Activated CD4-positive, alpha-beta memory T cell treated with anti-CD3 and anti-CD28 coated beads for 36 hours (primary cell): ENCODE measurements around the gene PSRC1. TPM values are rescaled to one million over a fixed set of nuclear protein-coding genes. Genes with fewer than 3 reads are reported as not detected.

Experiments
- CTCF ChIA-PET: fragments of 350-600 bp; sonication (Branson Sonifier 250); formaldehyde crosslinking; loops from one replicate; lab custom pipeline; 2021; ENCODE audit warnings: antibody characterized with exemption, inconsistent platforms; lab: Charles Lee
- POLR2A ChIA-PET: fragments of 350-600 bp; sonication (Branson Sonifier 250); formaldehyde crosslinking; loops from one replicate; lab custom pipeline; 2021; ENCODE audit warnings: antibody characterized with exemption; lab: Charles Lee
- DNase-seq: peaks from one replicate; pipeline ENCODE4 v3.0.0-alpha.2; 2020
- H3K27ac Mint-ChIP-seq: one replicate; pipeline ENCODE4 v1.8.0; 2021; ENCODE audit warnings: mixed read lengths
- H3K27me3 Mint-ChIP-seq: one replicate; pipeline ENCODE4 v1.8.0; 2021; ENCODE audit warnings: mixed read lengths
- H3K36me3 Mint-ChIP-seq: one replicate; pipeline ENCODE4 v1.8.0; 2021; ENCODE audit warnings: mixed read lengths
- H3K4me1 Mint-ChIP-seq: one replicate; pipeline ENCODE4 v1.8.0; 2021; ENCODE audit warnings: low read depth, mixed read lengths
- H3K4me3 Mint-ChIP-seq: one replicate; pipeline ENCODE4 v1.8.0; 2021; ENCODE audit warnings: mild to moderate bottlenecking, mixed read lengths
- H3K9me3 Mint-ChIP-seq: one replicate; pipeline ENCODE4 v1.8.0; 2021; ENCODE audit warnings: mixed read lengths
- intact Hi-C: fragments of 100-400 bp; cut with micrococcal nuclease; formaldehyde crosslinking; loops from one replicate; pipeline ENCODE4 v1.15.1; 2023
- total RNA-seq, 2 experiments: library from RNA; stranded (reverse); gene quantifications; one replicate each; pipeline ENCODE4 v1.2.3, GENCODE V29; 2021

PSRC1 gene
- total RNA-seq, 2 experiments from 2014 or later, result 14.9 to 16.3 TPM

DNA sequence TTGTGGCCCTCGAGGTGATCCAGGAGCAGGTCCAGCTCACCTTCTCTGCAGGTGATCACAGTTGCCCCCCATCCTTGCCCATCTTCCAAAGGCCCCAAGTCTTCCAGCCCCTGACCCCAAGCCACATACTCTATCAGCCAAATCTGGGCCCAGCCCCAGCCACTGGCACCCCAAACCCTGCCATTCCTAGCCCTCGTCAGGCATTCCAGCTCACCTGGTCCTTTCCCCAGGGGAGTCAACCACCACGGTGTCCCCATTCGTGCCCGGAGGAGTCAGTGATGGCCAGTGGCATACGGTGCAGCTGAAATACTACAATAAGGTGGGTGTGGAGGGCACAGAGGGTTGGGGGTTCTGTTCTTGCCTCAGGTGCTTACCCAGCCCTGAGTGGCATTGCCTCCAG, 21.4 kb downstream of the PSRC1 start:
- no peaks in the 10 kb centered on the region for H3K27me3 Mint-ChIP-seq
- CTCF ChIA-PET, result interaction anchor here (1.6 kb wide), 1 partner anchor 137 kb away, joined by 4 read pairs; the partner anchor contains the start of gene SORT1

DNA sequence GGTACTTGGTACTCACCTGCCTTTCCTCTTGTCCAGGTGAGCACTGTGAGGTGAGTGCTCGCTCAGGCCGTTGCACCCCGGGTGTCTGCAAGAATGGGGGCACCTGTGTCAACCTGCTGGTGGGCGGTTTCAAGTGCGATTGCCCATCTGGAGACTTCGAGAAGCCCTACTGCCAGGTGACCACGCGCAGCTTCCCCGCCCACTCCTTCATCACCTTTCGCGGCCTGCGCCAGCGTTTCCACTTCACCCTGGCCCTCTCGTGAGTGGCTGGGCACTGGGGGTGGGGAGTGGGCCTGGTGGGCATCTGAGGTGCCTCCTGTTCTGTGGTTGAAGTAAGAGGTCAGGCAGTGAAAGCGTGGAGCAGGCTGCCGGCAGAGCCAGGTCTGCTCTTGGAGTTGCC, 21.9 kb downstream of the PSRC1 start:
- no peak for DNase-seq
- ChIA-PET POLR2A (no interaction called here), CTCF (interaction anchor here (1.6 kb wide), 1 partner anchor 137 kb away, joined by 4 read pairs; the partner anchor contains the start of gene SORT1)
- no peaks in the 10 kb centered on the region for H3K36me3 Mint-ChIP-seq
- peaks cover 1% of the 10 kb centered on the region for H3K4me1 Mint-ChIP-seq
- no peaks in the 10 kb centered on the region for H3K27me3 Mint-ChIP-seq
- H3K9me3 Mint-ChIP-seq, result no peaks in the 10 kb centered on the region
- H3K4me3 Mint-ChIP-seq, result no peak overlapping the region
- H3K27ac Mint-ChIP-seq, result no peak overlapping the region
- intact Hi-C loops, result no loop called here

More for the DNA sequence above, 21.4 kb downstream of the PSRC1 start:
- DNase-seq, result no peak
- Mint-ChIP-seq H3K27ac (no peak overlapping the region), H3K4me3 (no peak overlapping the region), H3K36me3 (no peaks in the 10 kb centered on the region), H3K9me3 (no peaks in the 10 kb centered on the region), H3K4me1 (peaks cover 1% of the 10 kb centered on the region)
- POLR2A ChIA-PET, result no interaction called here
- intact Hi-C loops, result no loop called here

DNA sequence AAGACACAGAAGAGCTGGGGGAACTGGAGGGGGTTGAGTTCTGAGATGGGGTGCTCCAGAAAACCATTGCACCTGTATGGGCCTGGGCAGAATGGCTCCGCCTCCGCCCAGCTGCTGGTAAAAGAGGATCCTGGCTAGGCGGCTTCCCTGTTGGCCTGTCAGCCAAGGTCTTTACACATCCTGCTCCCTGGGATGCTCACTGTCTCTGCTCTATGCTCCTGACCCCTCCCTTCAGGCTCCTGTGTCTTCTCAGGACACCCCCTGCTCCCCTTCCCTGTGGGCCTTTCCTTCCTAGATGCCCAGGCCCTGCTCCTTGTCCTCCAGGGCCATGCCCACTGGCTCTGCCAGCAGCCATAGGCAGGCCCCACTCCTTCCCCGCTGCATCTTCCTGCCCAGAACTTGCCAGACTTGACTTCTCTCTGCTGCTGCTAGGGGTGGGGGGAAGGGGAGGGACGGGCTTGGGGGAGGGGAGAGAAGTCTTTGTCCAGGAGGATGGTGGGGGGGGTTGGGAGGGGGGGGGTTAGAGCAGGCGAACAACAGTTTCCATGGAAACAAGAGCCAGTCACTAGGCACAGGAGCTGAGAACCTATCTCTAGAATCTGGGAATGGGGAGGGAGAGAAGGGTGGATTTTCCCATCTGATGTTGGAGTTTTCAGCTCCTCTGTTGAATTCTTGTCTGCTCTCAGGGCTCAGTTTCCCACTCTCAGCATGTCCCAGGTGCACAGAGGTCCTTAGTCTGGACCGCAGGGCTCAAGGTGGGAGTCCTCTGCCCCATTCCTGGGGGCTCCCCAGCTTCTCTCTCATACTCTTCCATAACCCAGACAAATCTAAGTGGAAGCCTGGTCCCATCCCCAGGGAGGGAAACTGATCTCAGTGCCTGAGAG, 23.0 kb downstream of the PSRC1 start:
- ChIA-PET POLR2A (no interaction called here), CTCF (interaction anchor here (1.4 to 1.6 kb wide), 2 partner anchors 17 to 138 kb away, joined by 4 to 6 read pairs; partner anchors contain the start of gene SORT1)
- Mint-ChIP-seq H3K27ac (no peak overlapping the region), H3K9me3 (no peaks in the 10 kb centered on the region), H3K36me3 (no peaks in the 10 kb centered on the region), H3K27me3 (no peaks in the 10 kb centered on the region), H3K4me3 (no peak overlapping the region), H3K4me1 (peaks cover 1% of the 10 kb centered on the region)
- no peak for DNase-seq
- intact Hi-C loops, result no loop called here

DNA sequence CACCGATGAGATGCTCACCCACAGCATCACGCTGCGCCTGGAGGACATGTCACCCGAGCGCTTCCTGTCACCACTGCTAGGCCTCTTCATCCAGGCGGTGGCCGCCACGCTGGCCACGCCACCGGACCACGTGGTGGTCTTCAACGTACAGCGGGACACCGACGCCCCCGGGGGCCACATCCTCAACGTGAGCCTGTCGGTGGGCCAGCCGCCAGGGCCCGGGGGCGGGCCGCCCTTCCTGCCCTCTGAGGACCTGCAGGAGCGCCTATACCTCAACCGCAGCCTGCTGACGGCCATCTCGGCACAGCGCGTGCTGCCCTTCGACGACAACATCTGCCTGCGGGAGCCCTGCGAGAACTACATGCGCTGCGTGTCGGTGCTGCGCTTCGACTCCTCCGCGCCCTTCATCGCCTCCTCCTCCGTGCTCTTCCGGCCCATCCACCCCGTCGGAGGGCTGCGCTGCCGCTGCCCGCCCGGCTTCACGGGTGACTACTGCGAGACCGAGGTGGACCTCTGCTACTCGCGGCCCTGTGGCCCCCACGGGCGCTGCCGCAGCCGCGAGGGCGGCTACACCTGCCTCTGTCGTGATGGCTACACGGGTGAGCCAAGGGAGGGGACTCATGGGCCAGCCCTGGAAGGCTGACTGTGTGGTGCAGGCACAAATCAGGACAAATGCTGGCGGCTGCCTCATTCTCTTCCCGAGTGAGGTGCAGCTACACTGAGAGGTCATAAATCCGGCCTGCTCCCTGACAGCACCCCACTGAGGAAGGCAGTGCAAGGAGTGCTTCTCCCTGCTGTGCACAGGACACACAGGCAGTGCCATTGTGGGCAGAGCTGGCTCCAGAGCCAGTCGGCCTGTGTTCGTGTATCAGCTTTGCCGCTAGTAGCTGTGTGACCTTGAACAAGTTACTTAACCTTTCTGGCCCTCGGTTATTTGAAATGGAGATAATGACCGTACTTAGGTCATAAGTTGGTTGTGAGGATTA, 24.2 kb downstream of the PSRC1 start:
- Mint-ChIP-seq H3K27me3 (no peaks in the 10 kb centered on the region), H3K27ac (no peak overlapping the region)

DNA sequence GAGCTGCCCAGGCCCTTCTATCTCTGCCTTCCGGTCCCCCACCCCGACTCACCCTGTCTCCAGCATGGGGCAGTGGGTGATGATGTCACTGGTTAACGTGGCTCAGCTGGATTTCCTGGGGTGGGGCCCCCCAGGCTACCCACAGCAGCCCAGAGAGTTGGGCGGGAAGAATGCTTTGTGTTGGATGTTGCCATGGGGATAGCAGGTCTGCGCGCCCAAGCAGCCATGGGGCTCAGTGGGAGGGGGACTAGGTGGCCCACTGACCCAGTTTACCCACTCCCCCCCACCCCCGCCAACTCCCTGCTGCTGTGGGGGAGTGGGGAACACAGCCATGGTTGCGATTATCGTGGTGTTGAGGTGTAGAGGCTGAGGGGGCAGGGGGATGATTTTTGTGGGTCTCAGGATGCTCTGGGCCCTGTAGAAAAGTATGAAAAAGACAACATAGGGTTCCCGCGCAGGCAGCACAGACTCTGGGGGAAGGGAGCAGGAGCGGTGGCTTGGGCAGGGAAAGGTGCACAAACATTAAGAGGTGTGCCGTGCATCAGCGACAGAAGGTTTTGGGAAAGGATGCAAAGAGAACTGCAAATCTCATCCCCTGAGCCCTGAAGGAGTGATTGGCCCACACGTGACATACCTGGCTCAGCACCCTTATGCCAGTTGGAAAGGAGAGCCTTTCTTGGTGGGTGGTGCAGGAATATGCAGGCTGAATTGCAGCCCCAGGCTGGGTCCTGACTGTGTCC, 25.1 kb downstream of the PSRC1 start:
- intact Hi-C loops, result no loop called here
- ChIA-PET POLR2A (no interaction called here), CTCF (interaction anchor here (1.1 kb wide), 1 partner anchor 275 kb away, joined by 3 read pairs; no protein-coding TSS in a partner anchor)
- H3K27me3 Mint-ChIP-seq, result no peaks in the 10 kb centered on the region
- no peaks in the 10 kb centered on the region for H3K36me3 Mint-ChIP-seq
- no peak for DNase-seq
- H3K4me1 Mint-ChIP-seq, result no peaks in the 10 kb centered on the region
- no peak overlapping the region for H3K27ac Mint-ChIP-seq
- no peaks in the 10 kb centered on the region for H3K9me3 Mint-ChIP-seq
- no peak overlapping the region for H3K4me3 Mint-ChIP-seq

More for the DNA sequence above, 24.2 kb downstream of the PSRC1 start:
- intact Hi-C loops, result no loop called here
- H3K4me1 Mint-ChIP-seq, result peaks cover 1% of the 10 kb centered on the region
- ChIA-PET CTCF (interaction anchor here (1.4 kb wide), 1 partner anchor 18 kb away, joined by 6 read pairs; no protein-coding TSS in a partner anchor), POLR2A (no interaction called here)
- no peak for DNase-seq
- no peak overlapping the region for H3K4me3 Mint-ChIP-seq
- H3K9me3 Mint-ChIP-seq, result no peaks in the 10 kb centered on the region
- H3K36me3 Mint-ChIP-seq, result no peaks in the 10 kb centered on the region

DNA sequence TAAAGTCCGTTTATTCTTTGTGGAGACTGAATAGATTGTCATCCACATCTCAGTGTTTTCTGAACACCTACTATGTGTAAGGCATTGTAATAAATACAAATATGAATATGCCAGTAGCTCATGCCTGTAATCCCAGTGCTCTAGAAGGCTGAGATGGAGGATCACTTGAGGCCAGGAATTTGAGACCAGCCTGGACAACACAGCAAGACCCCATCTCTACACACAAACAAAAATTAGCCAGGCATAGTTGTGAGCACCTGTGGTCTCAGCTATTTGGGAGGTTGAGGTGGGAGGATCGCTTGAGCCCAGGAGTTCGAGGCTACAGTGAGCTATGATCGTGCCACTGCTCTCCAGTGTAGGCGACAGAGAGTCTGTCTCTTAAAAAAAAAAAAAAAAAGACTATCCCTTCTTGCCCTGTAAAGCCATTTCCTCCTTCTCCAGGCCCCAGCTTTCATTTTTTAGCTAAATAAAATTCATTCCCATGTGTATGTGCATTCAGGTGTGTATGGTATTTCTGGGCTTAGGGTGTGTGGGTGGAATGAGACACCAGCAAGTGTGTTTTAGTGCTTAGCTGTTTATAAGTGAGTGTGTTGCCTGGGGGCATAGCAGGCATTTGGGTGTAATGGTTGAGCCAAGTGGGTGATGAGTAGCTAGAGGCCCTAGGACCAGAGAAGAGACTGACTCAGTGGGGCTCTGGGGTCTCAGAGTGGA, 25.8 kb downstream of the PSRC1 start:
- no peak overlapping the region for H3K4me3 Mint-ChIP-seq
- CTCF ChIA-PET, result interaction anchor here (1.1 kb wide), 1 partner anchor 276 kb away, joined by 3 read pairs; no protein-coding TSS in a partner anchor
- H3K27me3 Mint-ChIP-seq, result no peaks in the 10 kb centered on the region
- H3K27ac Mint-ChIP-seq, result no peak overlapping the region
- DNase-seq, result no peak
- intact Hi-C loops, result no loop called here
- H3K36me3 Mint-ChIP-seq, result no peaks in the 10 kb centered on the region
- H3K4me1 Mint-ChIP-seq, result no peaks in the 10 kb centered on the region
- H3K9me3 Mint-ChIP-seq, result no peaks in the 10 kb centered on the region
- POLR2A ChIA-PET, result no interaction called here

DNA sequence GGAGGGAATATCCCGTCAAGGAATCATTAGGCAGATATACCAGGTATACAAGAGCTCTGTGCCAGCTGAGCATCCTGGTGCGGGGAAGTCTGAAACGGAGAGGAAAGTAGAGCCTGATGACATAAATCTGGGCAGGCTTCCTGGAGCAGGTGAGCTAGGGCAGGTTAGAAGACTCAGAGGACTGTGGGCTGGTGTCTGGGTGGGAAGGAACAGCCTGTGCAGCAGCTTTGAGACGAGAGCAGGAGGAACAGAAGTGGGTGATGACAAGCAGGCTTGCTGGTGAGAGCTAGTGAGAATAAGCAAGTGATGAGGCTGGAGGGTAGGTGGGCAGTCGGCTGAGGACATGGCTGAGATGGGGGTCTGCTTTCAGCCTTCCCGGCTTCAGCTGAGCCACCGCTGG, 26.9 kb downstream of the PSRC1 start:
- POLR2A ChIA-PET, result interaction anchor here (0.8 kb wide), 1 partner anchor 42 kb away, joined by 3 read pairs; the partner anchor contains the start of gene SARS1
- H3K27ac Mint-ChIP-seq, result no peak overlapping the region
- DNase-seq, result no peak
- intact Hi-C loops, result no loop called here
- no peaks in the 10 kb centered on the region for H3K36me3 Mint-ChIP-seq
- no peaks in the 10 kb centered on the region for H3K27me3 Mint-ChIP-seq
- H3K4me1 Mint-ChIP-seq, result no peaks in the 10 kb centered on the region
- H3K9me3 Mint-ChIP-seq, result no peaks in the 10 kb centered on the region
- CTCF ChIA-PET, result no interaction called here
- H3K4me3 Mint-ChIP-seq, result no peak overlapping the region

DNA sequence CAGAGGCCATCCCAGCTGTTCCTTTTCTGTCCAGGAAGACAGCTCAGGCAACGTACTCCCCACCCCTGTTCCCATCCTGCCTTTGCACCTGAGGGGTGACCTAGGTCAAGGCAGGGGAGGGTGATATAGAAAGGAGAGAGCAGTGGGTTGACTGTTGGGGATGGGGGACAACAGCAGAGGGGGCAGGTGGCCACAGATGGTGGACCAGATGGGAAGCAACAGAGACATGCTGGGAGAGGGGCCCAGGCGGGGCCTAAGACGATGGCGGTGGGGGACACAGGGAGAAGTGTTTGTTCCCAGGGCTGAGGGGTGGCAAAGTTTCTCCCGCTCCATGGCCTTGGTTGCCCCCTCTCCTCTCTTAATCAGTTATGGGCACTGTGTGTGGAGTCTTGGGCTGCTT, 27.3 kb downstream of the PSRC1 start:
- DNase-seq, result no peak
- Mint-ChIP-seq H3K27me3 (peaks cover under 1% of the 10 kb centered on the region), H3K36me3 (no peaks in the 10 kb centered on the region), H3K4me3 (no peak overlapping the region), H3K27ac (no peak overlapping the region), H3K4me1 (no peaks in the 10 kb centered on the region), H3K9me3 (no peaks in the 10 kb centered on the region)
- POLR2A ChIA-PET, result interaction anchor here (0.8 kb wide), 1 partner anchor 42 kb away, joined by 3 read pairs; the partner anchor contains the start of gene SARS1
- intact Hi-C loops, result no loop called here
- CTCF ChIA-PET, result interaction anchor here (1.4 kb wide), 1 partner anchor 22 kb away, joined by 3 read pairs; no protein-coding TSS in a partner anchor

DNA sequence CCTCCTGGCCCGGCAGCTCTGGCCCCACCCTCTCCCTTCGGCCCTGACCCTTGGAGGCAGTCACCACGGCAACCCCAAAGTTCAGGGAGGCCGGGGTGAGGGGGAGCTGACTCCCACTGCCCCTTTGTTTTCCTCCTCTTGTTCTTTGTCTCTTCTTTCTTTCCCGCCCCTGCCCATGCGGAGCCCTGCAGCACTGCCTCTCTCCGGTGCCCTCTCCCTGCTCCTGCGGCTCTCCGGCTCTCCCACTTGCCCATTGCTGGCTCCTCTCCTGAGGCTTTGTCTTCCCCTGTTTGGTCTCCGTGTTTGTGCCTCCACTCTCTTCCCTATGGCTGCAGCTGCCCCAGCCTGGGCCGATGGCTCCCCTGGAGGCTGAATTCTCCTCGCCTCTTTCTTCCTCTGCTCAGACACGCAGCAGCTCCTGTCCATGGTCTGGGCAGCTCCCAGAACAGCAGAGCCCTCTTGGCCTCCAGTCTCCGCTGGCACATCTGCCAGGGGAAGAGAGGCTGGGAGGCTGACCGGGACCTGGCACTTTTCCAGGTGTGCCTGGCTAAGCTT, 27.8 kb downstream of the PSRC1 start:
- Mint-ChIP-seq H3K9me3 (no peaks in the 10 kb centered on the region), H3K4me1 (no peaks in the 10 kb centered on the region), H3K4me3 (no peak overlapping the region), H3K27me3 (peaks cover 2% of the 10 kb centered on the region), H3K27ac (no peak overlapping the region), H3K36me3 (no peaks in the 10 kb centered on the region)
- POLR2A ChIA-PET, result interaction anchor here (0.8 kb wide), 1 partner anchor 41 kb away, joined by 3 read pairs; the partner anchor contains the start of gene SARS1
- intact Hi-C loops, result no loop called here
- no peak for DNase-seq
- CTCF ChIA-PET, result interaction anchor here (1.4 to 1.5 kb wide), 2 partner anchors 9 to 22 kb away, joined by 3 to 5 read pairs; no protein-coding TSS in a partner anchor

DNA sequence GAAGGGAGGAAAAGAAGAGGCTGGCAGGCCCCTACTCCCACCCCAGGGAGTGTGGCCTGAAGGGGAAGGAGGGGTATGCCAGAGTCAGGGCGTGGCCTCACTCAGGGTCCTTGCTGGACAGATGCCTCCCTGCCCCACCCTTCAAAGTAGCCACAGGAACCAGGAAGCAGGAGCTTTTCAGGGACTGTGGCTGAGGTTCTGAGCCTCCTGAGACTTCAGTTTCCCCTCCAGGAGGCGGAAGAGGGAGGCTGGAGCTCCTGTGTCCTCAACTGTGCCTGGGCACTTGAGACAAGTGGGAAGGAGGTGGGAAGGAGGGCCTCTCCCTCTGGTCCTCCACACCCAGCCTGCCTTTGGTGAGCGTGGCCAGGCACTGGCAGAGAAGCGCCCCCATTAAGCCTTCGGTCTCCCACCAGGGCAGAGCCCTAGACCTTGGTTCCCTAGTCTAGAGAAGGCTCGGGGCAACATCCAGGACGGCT, 28.3 kb downstream of the PSRC1 start:
- intact Hi-C loops, result no loop called here
- H3K4me3 Mint-ChIP-seq, result no peak overlapping the region
- ChIA-PET CTCF (interaction anchor here (1.4 to 1.5 kb wide), 2 partner anchors 10 to 23 kb away, joined by 3 to 5 read pairs; no protein-coding TSS in a partner anchor), POLR2A (interaction anchor here (1.2 kb wide), 1 partner anchor 14 kb away, joined by 3 read pairs; no protein-coding TSS in a partner anchor)
- H3K36me3 Mint-ChIP-seq, result no peaks in the 10 kb centered on the region
- H3K27ac Mint-ChIP-seq, result no peak overlapping the region
- no peaks in the 10 kb centered on the region for H3K9me3 Mint-ChIP-seq
- no peak for DNase-seq
- H3K4me1 Mint-ChIP-seq, result no peaks in the 10 kb centered on the region
- peaks cover 2% of the 10 kb centered on the region for H3K27me3 Mint-ChIP-seq
